ENCODE data around the gene EPB41L2.

EPB41L2 gene

DNA sequence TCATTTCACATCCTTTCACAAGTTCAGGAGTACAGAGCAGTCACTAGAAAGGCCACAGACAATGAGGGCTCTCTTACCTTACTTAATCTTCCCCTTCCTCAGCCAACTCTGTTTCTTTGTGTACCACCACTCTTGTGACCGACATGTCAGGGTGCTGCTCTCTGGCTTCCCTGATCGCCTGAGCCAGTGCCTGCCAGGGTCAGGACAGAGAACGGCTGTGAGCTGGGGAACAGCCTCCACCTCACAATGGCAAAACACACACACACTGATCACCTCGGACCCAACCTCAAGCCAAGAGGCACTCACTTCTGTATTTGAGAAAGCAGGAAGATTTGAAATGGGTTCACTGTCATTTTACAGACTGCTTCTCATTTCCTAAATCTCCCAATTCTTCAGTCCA lies 205.0 kb downstream of the EPB41L2 start:
- DNase-seq = no peak

DNA sequence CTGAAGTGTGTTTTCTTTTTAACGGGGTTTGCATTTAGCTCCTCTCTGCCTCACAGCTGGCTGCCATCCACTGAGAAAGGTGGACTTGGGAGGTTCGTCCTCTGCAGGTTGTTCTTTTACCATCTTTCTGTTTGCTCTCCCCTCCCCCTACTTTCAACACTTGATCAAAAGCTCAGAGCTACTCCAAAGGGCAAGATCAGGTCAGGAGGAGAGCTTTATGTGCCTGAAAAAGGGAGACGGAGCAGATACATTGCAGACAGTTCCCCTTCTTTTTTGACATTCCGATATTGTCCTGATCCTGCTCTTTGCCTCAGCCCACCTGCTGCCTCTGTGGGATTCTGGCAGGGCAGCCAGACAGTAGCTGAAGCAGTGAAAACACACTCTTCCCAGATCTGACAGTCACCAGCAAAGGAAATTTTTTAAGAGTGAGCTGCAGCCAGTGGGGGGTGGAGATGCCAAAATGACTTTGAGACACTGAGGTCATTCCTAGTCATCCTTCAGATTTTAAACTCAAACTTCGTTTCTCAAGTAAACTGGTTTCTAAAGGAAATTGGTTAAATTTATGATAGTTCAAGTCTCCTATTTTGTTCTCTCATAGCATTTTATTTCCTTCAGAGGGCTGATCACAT lies 209.4 kb downstream of the EPB41L2 start:
- DNase-seq = no peak

DNA sequence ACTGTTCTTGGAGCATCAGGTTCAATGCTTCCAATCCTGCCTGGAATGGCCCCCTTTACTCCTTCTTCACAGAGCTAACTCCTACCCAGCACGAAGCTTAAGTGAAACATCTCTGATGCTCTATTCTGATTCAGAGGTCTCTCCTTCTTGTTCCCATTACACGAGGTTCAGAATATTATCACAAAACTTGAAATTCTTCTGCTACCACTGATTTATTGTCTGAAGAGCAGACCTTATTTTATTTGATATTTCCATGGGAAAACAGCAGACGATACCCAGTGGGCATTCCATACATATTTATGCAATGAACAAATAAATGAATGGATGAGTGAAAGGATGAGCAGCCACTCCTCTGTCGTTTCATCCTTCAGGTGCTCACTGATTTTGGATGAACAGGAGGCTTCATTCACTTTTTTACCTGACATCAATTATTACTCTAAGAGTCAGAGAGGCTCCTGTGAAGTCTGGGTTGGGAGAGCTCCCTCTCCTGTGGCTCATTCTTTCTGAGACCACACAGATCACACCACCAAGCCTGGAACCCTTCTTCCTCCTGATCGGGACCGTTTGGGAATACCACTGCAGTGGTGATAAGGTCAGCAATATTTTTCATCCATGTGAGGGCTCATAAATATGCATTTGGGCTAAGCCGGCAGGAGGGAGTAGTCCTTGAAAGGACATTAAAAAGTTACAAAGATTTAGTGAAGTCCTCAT lies 210.0 kb downstream of the EPB41L2 start:
- no peak for DNase-seq

DNA sequence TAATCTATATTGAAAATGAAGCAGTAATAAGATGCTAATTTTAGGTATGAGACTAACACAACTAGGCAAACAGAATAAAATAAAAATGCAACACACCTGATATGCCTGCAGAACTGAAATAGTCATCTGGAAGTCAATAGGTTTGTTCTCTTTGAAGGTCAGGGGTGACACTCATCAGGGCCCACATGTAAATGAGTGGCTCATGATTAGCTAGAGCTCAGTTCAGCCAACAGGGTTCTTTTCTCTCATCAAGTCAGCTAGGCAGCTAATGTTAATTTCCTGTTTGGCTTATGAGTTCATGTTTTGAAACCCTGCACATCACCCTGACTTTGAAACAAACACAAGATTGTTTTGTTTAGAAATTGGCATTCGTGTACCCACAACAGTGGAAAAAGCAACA lies 212.0 kb downstream of the EPB41L2 start:
- no peak for DNase-seq

DNA sequence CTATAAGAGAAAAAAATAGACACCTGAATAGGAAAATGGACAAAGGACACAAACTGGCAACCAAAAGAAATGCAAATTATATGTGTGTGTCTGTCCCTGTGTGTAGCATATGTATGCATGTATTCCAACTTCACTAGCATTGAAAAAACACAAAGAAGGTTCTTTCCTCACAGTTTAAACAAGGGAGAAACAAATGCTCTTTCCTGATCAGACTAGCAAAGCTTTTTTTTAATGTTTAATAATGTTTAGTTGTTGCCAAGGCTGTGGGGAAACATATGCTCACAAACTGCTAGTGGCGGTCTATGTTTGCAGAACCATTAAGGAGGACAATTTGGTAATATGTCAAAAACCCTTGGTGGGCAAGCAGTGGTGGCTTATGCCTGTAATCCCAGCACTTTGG lies 213.5 kb downstream of the EPB41L2 start:
- no peak for DNase-seq

DNA sequence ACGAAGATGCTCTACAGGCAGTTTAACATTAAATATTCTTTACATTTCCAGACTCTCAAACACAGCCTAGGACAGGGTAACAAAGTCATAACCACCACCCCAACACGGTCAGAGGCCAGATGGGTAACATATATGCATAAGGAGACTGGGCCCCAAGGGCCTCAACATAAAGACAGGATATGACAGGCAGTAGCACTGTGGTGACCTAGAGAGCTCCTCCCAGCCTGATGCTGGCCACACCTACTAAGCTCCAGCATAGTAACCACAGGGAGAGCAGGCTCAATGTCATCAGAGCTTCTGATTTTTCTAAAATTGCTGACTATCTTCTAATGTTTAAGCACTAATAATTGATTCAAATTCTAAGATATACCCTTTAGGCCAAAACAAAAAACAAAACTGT lies 214.1 kb downstream of the EPB41L2 start:
- DNase-seq = peak; percentile 5

DNA sequence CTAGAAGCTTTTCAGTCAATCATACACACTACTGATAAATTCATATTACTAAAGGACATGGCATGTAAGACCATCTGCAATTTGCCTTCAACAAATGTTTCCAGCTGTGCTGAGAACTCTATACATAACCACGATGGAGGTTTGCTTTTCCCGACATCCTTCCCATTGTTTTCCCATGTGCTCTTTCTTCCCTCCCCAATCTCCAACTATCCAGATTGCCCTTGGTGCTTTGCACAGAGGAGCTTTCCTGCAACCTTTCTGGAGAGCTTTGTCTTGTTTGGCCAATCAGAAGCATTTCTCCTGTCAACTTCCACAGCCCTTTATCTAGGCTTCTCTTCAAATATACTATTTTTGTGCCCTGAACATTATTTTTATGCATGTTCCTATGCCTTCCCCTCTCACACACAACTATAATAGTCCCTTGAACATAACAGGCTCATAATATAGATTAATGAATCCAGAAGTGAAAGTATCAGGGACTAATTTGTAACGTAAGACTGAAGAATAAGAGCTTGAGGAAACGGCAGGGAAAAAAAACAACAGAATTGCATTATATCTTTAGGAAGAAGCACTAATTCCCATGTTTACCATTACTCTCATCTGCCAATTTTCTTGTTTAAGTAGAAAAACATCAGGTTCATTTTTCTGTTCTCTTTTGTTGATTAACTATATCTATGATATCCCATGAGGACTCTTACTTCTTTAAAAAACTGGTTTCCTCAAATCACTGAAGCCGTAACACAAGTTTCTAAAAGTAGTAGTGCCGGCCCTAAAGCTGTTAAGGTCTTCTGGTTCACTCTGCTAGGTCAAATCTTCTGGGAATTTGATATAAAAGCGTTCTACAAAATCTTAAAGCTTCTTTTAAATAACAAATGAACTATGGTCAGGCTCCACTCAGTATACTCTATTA lies 215.8 kb downstream of the EPB41L2 start:
- DNase-seq = no peak

DNA sequence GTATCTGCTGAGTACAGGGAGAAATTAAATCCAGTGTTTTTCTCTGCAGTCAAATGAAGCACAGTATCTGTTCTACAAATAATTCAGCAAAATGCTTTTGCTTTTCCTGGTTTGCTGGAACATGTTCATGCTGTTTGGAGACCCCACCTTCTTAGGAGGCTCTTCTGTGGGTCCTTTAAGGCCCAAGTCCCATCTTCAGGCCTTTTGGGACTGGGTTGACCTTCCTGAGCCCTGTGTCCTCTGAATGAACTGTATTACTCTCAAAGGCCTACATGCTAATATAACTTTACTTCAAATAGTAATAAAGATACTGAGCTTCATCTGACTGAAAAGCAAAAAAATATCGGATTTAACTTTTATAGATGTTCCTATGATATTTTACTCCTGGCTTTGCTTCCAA lies 216.5 kb downstream of the EPB41L2 start:
- DNase-seq = no peak

DNA sequence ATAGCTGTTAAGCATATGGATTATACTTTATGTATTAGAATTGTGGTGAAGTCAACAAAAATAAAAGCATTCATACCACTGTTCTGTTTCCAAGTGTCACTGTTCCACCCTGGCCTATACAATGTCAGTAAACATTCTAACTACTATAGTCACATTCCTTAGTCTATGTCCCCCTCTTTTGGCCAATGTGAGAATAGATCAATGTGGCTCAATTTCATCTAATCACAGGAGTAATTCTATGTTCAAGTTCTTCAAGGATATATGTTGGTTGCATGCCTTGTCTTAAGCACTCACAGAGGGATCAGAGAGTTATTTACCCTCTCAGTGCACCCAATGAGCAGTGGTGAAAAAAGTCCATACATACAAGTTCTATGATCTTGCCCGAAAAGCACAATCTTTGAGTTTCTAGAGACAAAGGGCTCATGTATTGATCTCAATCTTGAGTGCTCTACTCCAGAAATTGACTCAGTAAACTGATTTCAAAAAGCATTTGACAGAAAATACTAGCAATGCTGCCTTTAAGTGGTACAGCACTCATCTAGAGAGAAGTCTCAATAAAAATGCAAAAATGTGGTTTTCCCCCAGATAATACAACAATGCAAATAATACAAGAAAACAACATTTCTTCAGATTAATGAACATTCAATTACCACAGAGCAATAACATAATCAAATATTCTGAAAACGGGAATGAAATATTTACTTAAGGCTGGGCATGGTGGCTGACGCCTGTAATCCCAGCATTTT lies 219.3 kb downstream of the EPB41L2 start:
- peak; percentile 5 for DNase-seq

DNA sequence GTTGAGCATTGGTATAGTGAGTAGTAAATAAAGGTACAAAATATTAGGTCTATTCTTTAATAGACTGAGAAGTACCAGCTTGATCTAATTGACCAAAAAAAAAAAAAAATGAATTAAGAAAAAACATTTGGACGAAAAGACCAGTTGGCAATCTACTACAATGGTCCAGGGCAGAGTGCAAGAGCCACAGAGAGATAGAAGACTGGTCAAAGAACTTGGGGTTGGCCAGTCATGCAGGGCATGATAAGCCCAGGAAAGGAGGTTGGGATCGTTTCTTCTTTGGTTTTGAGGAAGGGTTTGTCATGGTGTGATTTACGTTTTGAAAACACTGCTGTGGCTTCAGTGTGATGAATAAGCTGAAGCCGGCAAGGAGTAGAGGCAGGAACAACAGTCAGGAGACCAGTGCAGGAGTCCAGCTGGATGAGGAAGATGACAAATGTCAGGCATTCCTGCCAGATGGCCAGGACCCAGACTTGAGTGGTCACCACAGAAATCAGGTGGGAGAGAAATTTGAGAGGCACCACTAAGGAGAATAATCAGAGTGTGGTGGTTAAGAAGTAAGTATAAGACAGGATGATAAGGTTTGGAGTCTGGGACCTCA lies 221.8 kb downstream of the EPB41L2 start:
- no peak for DNase-seq

DNA sequence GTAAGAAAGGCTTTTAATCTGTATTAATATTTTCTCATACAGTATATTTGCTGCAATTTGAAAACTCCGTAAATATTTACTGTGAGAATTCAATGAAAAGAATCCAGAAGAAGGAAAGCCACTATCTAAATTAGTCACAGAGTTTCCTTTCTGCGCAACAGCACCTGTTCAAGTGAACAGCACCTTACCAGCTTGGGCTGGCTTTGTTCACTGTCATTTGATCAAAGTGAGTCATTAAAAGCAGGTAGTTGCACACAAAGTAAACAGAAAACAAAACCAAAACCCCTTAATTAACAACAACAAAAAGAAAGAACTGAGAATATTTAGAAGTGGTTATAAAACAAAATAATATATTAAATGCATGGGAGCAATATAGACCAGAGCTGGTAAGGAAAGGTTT lies 223.0 kb downstream of the EPB41L2 start:
- DNase-seq = no peak

DNA sequence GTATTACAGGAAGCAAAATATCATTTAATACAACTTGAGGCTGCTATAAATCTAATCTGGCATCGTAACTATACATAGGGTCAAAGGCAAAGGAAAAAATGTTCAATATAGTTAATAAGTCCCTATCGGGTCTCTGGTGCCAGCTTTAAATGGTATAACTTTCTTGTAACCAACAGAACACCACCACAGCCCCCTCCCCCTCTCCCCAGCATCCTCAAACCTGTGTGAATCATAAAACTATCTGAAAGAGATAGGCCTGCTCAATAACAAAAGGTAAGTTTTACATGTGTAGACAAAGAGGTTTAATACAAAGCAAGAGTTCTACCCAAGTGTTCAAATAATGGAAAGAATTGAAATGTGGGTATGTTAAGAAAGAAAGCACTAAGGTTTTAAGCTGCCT lies 223.7 kb downstream of the EPB41L2 start:
- no peak for DNase-seq

DNA sequence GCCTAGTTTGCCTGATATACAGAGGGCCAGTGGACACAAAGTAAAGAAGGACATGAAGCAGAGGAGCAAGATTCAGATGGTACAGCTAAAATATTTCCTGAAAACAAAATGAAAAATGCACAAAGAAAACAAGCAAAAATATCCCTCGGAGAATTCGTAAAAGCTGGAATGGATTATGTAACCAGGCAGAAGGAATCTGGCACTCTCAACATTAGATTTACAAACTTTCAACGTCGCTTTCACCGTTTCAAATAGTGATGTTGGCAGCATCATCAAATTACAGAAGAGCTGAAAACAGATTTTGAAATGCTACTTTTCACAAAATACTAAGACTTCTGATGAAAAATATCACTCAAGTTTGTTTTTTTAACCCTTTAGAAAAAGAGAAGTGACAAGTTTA lies 224.1 kb downstream of the EPB41L2 start:
- DNase-seq = no peak

DNA sequence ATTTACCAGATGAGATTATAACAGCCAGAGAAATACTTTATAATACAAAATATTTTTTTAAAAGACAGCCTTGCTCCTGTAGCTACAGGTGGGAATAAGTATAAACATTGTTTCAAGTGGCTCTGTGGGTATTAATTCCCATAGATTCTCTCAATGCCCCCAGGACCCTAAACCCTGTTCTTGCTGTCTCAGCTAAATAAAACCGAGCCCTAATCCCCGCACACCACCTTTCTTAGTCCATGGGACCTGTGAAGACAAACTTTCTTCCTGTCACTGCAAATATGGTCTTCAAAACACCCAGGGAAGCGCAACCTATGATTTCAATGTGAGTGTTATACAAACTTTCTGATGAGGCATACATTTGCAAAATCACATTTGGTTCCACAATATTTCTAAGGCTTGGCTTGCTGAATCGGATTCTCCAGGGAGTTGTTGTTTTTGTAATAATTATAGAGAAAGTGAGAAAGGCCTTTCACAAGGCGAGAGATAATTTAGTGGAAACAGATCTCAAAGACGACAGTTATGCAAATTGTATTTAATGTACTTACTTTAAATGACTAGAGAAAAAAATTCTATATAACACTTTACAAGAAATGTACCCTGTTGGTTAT lies 224.7 kb downstream of the EPB41L2 start:
- no peak for DNase-seq

DNA sequence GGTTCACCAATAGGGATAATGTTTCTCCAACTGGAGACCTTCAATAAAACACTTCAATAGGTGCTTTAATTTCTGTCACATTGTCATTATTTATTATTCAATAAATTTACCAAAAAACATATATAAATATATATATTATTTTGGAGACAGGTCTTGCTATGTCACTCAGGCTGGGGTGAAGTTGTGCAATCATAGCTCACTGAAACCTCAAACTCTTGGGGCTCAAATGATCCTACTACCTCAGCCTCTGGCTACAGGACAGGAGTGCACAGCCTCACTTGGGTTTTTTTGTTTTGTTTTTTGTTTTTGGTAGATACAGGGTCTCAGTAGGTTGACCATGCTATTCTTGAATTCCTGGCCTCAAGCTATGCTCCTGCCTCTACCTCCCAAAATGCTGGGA lies 226.0 kb downstream of the EPB41L2 start:
- no peak for DNase-seq

DNA sequence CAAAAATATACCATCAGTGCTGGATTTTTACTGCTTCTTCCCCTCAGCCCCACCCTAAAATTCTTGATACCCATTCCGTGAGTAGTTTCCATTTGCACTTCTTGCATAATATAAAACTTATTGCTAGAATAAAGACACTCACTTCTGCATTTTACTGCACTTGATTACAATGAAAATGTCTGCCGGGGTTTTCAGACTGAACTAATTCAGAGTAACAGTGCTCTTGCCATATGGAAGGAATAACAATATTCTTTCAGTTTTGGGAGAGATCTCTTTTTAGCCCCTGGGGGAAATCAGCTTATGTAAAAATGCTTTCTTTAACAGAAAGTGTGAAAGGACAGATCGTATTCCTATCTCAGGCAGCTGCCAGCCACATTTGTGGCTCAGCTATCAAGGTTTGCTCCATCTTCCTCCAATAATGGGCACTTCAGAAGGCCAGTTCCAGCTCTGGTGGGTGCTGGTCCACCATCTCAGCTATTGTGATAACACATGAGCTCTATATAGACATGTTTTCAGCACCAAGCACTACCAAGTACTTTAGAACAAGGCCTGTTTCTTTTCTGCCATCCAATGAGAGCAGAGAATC lies 226.9 kb downstream of the EPB41L2 start:
- DNase-seq = no peak

DNA sequence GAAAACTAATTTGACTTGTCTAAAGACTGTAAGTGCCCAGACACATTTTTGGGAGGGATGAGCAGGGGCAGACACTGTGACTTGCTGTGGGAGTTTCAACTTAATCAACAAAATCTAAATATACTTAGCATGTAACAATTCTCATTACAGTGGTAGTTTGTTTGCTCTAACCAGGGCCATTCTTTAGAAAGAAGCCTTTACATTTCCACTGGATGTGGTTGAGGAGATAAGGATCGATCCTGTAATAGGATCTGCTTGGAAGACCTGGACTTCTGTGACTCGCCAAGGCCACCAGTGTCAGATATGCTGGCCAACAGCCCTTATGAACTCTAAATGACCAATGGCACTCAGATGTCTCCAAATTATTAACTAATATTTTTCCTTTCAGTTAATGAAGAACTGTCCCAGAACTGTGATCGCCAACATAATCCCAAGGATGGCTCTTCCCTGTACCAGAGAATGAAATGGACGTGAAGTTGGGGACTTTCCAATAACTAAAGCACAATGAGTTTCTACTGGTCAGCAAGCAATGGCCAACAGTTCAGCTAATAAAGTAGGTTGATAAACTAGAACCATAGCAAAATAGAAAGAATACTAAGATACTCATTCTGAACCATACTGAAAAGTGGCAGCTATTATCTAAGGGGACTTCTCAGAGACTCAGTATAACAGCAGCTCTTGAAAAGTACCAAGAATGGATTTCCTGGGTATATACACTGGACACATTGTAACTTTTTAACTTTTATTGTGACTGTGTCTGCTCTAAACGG lies 228.4 kb downstream of the EPB41L2 start:
- DNase-seq = no peak

DNA sequence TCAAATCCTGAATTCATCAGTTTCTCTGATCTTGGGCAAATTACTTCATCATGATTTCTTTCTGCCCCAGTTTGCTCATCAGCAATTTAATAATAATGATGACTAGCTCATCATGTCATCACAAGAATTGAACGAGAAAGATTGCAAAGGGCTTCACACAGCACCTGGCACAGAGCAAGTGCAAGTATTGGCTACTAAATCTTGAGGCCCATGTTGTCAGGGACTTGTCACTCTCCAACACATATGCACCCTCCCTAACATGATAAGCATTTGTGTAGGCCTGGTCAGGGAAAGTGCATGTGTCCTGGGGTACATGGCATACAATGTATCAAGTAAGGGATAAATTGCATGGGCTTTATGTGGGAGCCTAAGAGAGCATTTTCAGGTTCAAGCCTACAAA lies 229.5 kb downstream of the EPB41L2 start:
- DNase-seq = no peak

DNA sequence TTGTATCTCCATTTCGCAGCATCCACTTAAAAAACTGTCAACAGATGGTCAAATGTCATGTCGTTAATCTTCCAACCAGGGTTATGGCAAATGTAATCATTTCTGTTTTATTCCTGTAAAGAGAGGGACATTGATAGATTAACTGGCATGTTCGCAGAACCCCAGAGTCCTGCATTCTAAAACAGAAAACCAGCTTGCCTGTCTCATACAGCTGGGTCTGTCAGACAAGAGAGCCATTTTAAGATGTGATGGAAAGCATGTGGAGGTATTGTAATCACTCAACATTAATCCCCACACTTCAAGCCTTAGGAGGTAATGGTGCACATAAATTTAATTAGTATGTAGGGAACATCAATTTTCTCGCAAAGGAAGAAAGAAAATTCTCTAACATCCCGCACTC lies 231.4 kb downstream of the EPB41L2 start:
- DNase-seq = no peak

DNA sequence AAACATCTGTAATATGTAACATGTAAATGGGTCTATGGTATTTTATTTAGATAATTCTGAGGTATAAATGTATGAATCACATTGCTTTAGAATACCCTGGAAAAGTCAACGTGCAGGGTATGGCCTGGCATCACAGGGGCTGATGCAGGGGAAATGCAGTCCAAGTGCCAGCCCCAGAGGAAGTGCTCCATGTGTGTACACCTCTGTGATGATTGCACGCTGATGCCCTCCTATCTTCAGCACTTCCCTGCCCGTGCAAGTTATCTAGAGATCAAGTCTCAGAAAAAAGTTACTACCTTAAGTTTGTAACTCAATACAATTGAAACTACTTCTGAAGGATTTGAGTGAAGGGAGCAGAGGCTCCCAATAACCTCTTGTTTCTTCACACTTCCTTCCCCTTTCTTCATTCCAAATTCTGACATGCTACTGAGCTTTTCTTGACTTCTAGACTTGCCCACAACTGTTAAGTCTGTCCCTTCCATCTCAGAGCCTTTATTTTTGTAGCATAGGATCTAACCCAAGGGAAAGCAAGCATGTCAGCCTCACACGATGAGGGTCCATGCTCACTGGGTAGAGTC lies 233.6 kb downstream of the EPB41L2 start:
- no peak for DNase-seq
